HG03469 (cell line): ENCODE results near the gene EPB41L1.

Source experiments
- ATAC-seq: cut with Tn5 transposase; IDR thresholded peaks from one replicate; pipeline ENCODE4 v1.9.1; 2021; ENCODE audit warnings: mild to moderate bottlenecking, moderate library complexity, moderate number of reproducible peaks; ENCODE audit not compliant: unreplicated experiment

EPB41L1 gene

DNA sequence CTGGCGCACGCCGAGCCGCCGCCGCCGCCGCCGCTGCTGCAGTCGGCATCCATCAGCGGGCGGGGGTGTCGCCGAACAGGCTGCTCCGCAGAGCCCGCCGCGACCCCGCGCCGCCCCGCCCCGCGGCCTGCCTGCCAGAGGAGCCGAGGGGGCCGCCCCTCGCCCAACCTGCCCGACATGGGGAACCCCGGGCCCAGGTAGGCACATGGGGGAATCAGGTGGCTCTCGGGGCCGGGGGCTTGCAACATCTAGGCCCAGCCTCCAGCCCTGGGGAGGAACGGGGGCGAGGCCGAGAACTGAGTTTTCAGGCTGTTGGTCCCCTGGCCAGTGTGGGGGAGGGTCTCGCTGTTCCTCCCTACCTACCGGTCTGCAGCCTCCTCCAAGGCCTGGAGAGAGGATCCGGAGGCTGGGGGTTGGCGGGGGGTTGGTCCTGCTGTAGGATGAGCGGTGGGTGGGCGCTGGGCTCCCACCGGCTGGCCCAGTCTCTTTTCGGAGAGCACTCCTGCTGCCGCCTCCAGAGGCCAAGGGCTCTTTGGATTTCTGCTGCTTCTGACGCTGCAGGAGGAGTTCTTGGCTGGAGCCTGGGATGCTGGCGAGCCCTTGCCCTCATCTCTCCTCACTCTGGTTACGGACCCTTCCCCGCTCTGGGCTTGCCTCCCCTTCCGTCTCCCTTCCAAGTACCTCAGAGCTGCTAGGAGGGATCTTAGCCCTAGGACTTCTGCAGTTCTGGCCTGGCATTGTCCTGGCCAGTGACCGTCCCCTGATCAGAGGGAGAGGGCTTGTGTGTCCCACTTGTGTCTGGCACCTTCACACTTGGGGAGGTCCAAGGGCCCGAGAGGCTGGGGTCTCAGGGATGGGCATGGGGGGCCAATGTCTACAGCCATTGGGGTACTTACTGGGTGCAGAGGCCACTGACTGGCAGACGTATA lies at the start of gene EPB41L1:
EPB41L1 (plus strand) TSS at position 41 of the 929 bp plus-strand sequence. CDS start 19,038 bp downstream, outside the sequence.
- no peak for ATAC-seq

- no peak for ATAC-seq
Measured at GRCh38 chr20:36104856-36105255, 49.7 kb upstream of the EPB41L1 start.

GRCh38 chr20:36105711-36106226 lies 48.8 kb upstream of the EPB41L1 start:
- ATAC-seq = no peak

DNA sequence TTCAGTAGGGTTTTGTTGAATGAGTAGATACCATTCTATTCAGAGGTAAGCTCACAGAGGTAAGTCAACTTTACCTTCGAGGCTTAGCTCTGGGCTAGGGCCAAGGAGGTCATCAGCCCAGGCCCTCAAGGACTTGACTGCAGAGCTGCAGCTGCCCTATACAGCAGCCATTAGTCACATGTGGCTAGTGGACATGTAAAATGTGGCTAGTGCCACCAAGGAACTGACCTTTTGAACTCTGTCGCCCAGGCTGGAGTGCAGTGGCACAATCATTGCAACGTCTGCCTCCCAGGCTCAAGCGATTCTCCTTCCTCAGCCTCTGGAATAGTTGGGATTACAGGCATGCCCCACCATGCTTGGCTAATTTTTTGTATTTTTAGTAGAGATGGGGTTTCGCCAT lies 47.9 kb upstream of the EPB41L1 start:
- ATAC-seq = no peak

- no peak for ATAC-seq
Measured at GRCh38 chr20:36107881-36108280, 46.7 kb upstream of the EPB41L1 start.

GRCh38 chr20:36109251-36109947 lies 45.1 kb upstream of the EPB41L1 start:
- no peak for ATAC-seq

DNA sequence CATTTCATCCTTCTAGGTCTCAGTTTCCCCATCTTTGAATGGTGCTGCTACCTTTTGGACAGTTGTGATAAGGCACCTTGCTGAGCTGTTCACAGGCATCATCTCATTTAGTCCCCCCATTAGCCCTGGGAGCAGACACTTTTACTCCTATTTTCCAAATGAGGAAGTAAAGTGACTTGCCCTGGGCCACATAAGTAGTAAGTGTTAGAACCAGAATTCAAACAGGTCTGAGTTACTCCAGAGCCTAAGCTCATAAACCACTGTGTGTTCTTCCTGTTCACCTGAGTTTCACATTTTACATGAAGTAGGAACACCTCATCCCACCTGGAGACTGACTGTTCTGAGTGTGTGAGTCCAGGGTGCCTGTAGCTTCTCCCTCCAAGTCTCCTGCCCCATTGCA lies 43.5 kb upstream of the EPB41L1 start:
- ATAC-seq = no peak

GRCh38 chr20:36112112-36112511 lies 42.4 kb upstream of the EPB41L1 start:
- no peak for ATAC-seq

DNA sequence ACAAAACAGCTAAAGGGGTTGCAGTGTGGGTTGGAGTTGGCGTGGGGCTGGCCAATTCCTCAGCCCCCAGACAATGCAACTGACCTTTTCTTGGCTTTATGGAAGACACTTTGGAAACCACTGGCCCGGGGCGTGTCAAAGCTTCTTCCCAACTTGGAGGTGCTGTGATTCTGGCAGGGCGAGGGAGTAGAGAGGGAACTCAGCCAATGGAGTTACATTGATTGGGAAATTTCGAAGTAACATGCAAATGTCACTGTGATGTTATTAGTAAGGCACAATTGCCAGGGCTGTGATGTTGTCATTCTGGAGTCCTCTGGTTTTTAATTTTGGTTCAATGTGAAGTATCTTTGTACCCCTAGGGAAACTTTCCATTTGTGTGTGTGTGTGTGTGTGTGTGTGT lies 41.5 kb upstream of the EPB41L1 start:
- ATAC-seq = no peak

DNA sequence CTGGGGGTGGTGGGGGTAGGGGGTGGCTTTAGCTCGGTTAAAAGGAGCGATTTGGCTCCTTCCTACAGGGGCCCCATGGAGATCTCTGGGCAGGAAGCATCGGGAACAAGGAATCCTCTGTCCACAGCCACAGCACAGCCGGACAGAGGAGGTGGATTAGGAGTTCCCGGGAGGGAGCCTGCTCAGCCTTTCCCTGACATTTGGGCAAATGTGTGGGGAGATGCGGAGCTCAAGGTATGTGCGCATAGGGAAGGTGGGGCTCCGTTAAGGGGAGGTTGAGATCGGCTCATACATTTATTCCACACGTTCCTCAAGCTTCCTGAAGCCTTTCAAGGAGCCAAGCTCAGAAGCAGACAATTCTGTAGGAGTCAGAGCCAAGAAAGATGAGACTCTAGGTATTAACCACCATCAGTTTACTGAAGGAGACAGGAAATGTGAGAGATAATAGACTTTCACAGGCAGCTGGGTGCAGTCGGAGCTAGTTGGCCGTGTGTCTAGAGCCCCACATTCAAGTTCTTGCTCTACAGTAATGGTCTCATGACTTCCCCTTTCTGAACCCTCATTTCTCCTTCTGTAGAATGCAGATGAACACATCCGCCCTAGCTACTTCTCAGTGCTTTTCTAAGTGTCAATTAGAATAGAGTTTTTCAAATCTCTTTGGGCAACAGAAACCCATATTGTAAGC lies 40.8 kb upstream of the EPB41L1 start:
- ATAC-seq = no peak

DNA sequence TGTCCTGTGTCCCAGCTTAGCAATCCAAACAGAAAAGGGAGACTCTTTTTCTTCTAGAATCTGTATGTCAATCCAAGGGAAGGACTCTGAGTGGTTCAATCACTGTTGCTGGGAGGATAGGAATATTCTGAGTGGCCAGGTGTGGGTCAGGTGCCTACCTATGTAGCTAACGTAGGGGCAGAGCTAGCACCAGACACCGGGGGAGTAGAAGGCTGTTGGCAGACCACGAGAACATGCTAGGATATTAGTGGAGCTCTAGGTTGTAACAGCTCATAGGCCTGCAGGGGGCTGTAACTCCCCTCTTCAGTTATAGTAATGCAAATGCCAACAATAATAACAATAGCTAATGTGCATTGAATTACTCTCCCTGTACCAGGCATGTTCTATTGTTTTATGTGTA lies 39.8 kb upstream of the EPB41L1 start:
- no peak for ATAC-seq

- ATAC-seq = no peak
Measured at GRCh38 chr20:36115925-36116324, 38.6 kb upstream of the EPB41L1 start.

DNA sequence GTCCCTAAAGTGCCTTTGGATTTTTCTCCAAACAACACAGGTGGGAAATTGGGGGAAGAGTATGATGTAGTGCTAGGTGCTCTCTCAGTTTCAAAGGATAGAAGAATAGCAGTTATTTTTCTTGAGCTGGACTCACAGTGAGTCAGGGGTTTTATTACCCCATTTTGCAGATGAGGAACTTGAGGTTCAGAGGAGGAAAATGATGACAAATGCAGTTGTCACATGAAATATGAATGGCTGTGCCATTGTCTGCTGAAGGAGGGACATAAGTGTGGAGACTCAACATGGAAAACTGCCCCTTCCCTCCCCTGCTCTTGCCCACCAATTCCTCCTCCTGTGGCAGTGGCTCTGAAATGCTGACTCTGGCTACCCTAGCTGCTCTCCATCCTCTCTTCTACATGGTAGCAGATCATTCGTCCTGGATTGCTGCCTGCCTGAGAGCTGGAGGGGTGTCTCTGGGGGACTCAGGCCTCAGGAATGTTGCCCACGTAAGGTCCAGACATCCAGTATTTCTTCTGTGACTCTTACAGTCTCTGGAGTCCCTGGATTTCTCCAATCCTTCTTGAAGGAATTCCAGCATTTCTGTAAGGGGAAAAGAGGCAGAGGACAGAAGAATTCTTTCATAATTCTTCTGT lies 37.6 kb upstream of the EPB41L1 start:
- no peak for ATAC-seq

DNA sequence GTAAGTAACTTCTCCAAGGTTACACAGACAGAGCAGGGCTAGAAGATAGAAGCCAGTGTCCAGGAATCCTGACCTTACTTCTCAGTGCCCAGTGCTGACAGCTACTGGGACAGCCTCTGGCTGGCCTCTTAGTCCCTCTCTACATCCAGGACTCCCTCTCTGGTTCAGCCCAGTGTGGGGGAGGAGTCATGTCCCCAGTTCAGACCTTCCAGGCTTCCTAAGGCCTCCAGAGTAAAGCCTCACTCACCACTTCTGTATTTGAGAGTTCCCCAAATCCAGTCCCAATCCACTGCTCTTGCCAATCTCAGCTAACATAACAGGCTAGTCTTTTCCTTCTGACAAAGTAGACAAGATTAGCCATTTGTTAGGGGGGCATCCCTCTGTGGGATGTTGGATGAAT lies 36.9 kb upstream of the EPB41L1 start:
- ATAC-seq = no peak

DNA sequence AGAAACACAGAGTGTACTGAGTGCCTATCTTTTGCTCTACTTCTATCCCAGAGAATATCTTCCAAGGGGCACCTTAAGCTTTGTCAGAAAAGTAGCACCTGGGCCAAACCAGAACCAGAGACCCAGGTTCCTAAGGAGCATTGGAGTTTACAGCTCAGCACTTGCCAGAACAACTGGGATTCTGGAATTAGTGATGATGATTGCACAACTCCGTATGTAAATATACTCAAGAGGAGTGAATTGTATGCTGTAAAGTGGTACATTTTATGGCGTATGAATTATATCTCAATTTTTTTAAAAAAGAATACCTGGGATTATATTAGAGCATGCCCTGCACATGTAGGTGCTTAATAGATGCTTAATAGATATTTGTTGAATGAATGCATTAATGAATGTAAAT lies 36.2 kb upstream of the EPB41L1 start:
- ATAC-seq = no peak

DNA sequence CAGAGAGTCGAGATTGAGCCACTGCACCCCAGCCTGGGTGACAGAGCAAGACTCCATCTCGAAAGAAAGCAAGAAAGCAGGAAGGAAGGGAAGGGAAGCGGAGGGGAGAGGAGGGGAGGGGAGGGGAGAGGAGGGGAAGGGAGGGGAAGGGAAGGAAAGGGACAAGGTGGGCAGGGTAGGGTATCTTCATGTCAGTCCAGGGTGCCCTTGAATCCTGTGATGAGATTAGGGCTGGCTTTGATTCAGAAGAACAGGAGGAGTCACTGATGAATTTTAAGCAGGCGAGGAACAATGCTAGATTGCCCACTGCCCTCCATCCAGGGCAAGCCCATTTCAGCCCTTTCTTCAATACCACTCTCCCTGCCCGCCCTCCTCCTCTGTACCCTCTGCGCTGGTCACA lies 35.0 kb upstream of the EPB41L1 start:
- ATAC-seq = no peak

GRCh38 chr20:36120241-36120640 lies 34.3 kb upstream of the EPB41L1 start:
- ATAC-seq = no peak

GRCh38 chr20:36120991-36121390 lies 33.5 kb upstream of the EPB41L1 start:
- ATAC-seq = no peak

- no peak for ATAC-seq
Measured at GRCh38 chr20:36121981-36122930, 32.3 kb upstream of the EPB41L1 start.

DNA sequence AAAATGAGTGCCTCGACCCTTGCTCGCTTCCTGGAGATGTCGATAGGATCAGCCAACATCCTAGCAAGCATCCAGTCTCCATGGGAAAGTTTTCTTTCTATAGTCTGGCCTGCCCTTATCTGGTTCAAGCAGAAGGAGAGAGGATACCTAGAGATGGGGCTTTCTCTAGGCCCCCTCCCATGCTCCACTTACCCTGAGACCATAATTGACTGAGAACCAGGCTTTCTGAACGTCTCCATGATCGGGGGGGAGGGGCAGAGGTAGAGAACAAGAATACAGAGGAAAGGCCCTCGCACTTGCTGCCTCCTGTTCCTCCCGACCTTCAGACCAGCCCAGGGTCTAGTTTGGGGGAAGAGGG lies 31.6 kb upstream of the EPB41L1 start:
- ATAC-seq = no peak
